WTC11 (cell line): Measurements from ENCODE around the gene RASA4B. TPM values are rescaled to one million over a fixed set of nuclear protein-coding genes. Genes with fewer than 3 reads are reported as not detected.
A peak's percentile ranks its signal among the peaks of the same experiment; 100 is the strongest.
"Not testable (repeated sequence)": the region's sequence is repeated elsewhere in the genome, so short reads cannot be mapped to it uniquely, and the experiment has no call there.

Experiments used
- ATAC-seq: fragments of 200-7000 bp; cut with Tn5 transposase; 2 replicates; pipeline ENCODE4 v1.10.0; 2021; ENCODE audit warnings: mild to moderate bottlenecking, moderate library complexity
- Bru-seq: library from RNA; stranded (reverse); fragments of 400-500 nt; gene quantifications from one replicate; lab custom pipeline; 2021; lab: Mats Ljungman, UMichigan
- CTCF ChIA-PET: fragments of 300-600 bp; sonication (Branson Sonifier 250); formaldehyde crosslinking; loops from one replicate; lab custom pipeline; 2021; ENCODE audit warnings: antibody characterized with exemption; lab: Charles Lee
- POLR2A ChIA-PET: fragments of 350-600 bp; sonication (Branson Sonifier 250); formaldehyde crosslinking; loops from one replicate; lab custom pipeline; 2021; ENCODE audit warnings: antibody characterized with exemption; lab: Charles Lee
- DNase-seq: peaks from one replicate; pipeline ENCODE4 v3.0.0; 2021; ENCODE audit warnings: low spot score
- H3K27ac Mint-ChIP-seq: 2 replicates; pipeline ENCODE4 v1.8.0; 2021; ENCODE audit warnings: mixed read lengths
- H3K27me3 Mint-ChIP-seq: 2 replicates; pipeline ENCODE4 v1.8.0; 2021; ENCODE audit warnings: low read depth, mild to moderate bottlenecking, moderate library complexity, mixed read lengths
- H3K36me3 Mint-ChIP-seq: 2 replicates; pipeline ENCODE4 v1.8.0; 2021; ENCODE audit warnings: mixed read lengths
- H3K4me1 Mint-ChIP-seq: 2 replicates; pipeline ENCODE4 v1.8.0; 2022; ENCODE audit warnings: mixed read lengths
- H3K4me3 Mint-ChIP-seq: 2 replicates; pipeline ENCODE4 v1.8.0; 2021; ENCODE audit warnings: mild to moderate bottlenecking, moderate library complexity, mixed read lengths
- H3K9me3 Mint-ChIP-seq: 2 replicates; pipeline ENCODE4 v1.8.0; 2021; ENCODE audit warnings: mixed read lengths
- long read RNA-seq, 3 experiments: library from RNA in 1 of 3; library from capped mRNA in 1 of 3; library from polyadenylated mRNA in 1 of 3; unstranded in 2 of 3; stranded (forward) in 1 of 3; transcript quantifications; one replicate each; pipeline ENCODE4 v2.0.0, GENCODE V29; 2021
- total RNA-seq: library from RNA; stranded (reverse); gene quantifications from 3 replicates; pipeline ENCODE4 v1.2.3, GENCODE V29; 2021

RASA4B gene
- 3.6 to 6.2 TPM (median 3.9 TPM) in 3 replicates for total RNA-seq
- not detected for Bru-seq, nascent RNA
- long read RNA-seq, experiment 1, result 0 reads
- long read RNA-seq, experiment 2, result 0 reads
- long read RNA-seq, experiment 3, partial matches to known transcripts, result 0 of 1 reads
- long read RNA-seq, experiment 3, other reads (novel, unspliced or antisense), result 1 of 1 reads

- DNase-seq (peak; percentile 12), ATAC-seq (peak; percentile 93)
- POLR2A ChIA-PET, H3K9me3 Mint-ChIP-seq, H3K27ac Mint-ChIP-seq, H3K36me3 Mint-ChIP-seq, H3K27me3 Mint-ChIP-seq, H3K4me1 Mint-ChIP-seq, CTCF ChIA-PET: not testable (repeated sequence)
- peak within 1 kb of the TSS; percentile 52 for H3K4me3 Mint-ChIP-seq
Observed at GRCh38 chr7:102517550-102518147, at the start of gene RASA4B. RASA4B (minus strand) TSS chr7:102517777; CDS start chr7:102517710, 67 bp downstream.

DNA sequence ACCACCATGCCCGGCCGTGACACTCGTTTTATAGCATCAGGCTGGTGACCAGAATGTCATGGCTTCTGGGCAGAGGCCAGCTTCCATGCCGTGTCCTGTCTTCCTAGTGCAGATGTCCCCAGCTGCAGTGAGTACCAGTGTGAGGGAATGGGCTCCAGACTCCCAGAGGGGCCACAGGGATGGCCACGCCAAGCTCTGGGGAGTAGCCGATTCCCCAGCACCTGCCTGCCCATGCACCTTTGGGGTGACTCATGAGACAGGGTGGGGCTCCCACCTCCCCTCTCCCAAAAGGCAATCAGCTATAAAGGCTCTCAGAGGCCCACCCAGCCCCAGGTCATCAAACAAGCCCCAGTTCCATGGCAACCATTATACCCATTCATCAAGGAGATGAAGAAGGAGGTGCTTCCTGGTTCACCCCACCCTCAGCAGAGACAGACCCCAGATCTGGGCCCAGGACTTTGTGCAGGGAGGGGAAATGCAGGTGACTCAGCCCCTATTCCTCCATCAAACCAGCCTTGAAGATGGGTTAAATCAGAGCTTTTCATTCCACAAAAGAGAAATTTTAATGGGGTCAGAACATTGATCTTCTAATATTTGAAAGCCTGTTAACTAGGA, 33.3 kb upstream of the RASA4B start, which contains the start of gene SPDYE2:
Gene SPDYE2 (plus strand): TSS at position 419 of the 615 bp plus-strand sequence. CDS start 2,030 bp downstream, outside the sequence.
- H3K4me1 Mint-ChIP-seq, CTCF ChIA-PET, H3K4me3 Mint-ChIP-seq, DNase-seq, H3K9me3 Mint-ChIP-seq, POLR2A ChIA-PET, H3K27ac Mint-ChIP-seq, H3K36me3 Mint-ChIP-seq, H3K27me3 Mint-ChIP-seq: not testable (repeated sequence)
- ATAC-seq, result peak; percentile 30

- not testable (repeated sequence) for ATAC-seq
Observed at GRCh38 chr7:102546353-102546752, 28.8 kb upstream of the RASA4B start.

GRCh38 chr7:102545288-102545687, 27.7 kb upstream of the RASA4B start:
- H3K9me3 Mint-ChIP-seq, H3K27me3 Mint-ChIP-seq, DNase-seq, POLR2A ChIA-PET, ATAC-seq, H3K36me3 Mint-ChIP-seq, H3K27ac Mint-ChIP-seq, H3K4me3 Mint-ChIP-seq, CTCF ChIA-PET, H3K4me1 Mint-ChIP-seq: not testable (repeated sequence)

More at GRCh38 chr7:102546353-102546752, 28.8 kb upstream of the RASA4B start:
- H3K4me1 Mint-ChIP-seq, CTCF ChIA-PET, DNase-seq, H3K27me3 Mint-ChIP-seq, H3K36me3 Mint-ChIP-seq, POLR2A ChIA-PET, H3K27ac Mint-ChIP-seq, H3K4me3 Mint-ChIP-seq, H3K9me3 Mint-ChIP-seq: not testable (repeated sequence)

DNA sequence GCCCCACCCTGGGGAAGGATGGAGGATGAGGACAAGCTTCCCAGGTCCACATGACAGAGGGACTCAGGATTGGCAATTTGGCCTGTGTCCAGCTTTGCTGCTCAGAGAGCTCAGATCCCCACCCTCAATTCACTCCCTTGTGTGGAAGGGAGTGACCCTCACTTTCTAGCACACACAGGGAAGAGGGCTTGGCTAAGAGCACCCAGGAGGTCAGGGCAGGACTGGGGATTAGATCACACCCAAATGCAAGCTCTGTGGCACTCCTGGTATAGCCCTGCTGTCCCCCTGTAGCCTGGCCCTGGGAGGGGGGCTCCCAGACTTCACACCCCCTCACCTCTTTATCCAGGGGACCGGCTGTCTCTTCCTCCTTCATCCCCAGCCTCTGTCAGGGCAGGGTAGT, 26.8 kb upstream of the RASA4B start:
- H3K4me1 Mint-ChIP-seq, POLR2A ChIA-PET, H3K9me3 Mint-ChIP-seq, ATAC-seq, H3K36me3 Mint-ChIP-seq, DNase-seq, CTCF ChIA-PET, H3K27ac Mint-ChIP-seq, H3K27me3 Mint-ChIP-seq, H3K4me3 Mint-ChIP-seq: not testable (repeated sequence)

DNA sequence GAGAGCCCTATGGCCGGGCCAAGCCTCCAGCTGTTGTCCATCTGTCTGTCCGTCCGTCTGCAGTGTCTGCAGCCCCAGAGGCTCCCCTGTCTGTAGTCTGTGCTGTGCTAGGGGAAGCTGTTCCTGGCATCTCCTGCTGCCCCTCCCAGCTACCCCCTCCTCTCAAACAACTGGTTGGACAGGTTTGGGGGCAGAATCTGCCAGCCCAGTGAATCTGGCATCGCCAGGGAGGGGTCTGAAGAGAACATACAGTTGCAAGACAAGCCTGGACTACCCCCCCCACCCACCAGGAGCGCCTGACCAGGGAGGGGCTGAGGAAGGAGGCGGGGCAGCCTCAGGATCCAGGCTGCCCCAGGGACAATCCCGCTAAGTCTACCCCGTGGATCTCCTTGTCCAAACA, 26.0 kb upstream of the RASA4B start, which contains the start of gene UPK3BL2:
Gene UPK3BL2 (minus strand): TSS at position 101 of the 400 bp plus-strand sequence. CDS start 60 bp downstream, at position 41.
- H3K9me3 Mint-ChIP-seq, H3K27ac Mint-ChIP-seq, H3K27me3 Mint-ChIP-seq, H3K4me1 Mint-ChIP-seq, DNase-seq, CTCF ChIA-PET, H3K4me3 Mint-ChIP-seq, POLR2A ChIA-PET, H3K36me3 Mint-ChIP-seq: not testable (repeated sequence)
- peak; percentile 15 for ATAC-seq

GRCh38 chr7:102542771-102543170, 25.2 kb upstream of the RASA4B start:
- H3K27ac Mint-ChIP-seq, H3K36me3 Mint-ChIP-seq, CTCF ChIA-PET, POLR2A ChIA-PET, H3K4me1 Mint-ChIP-seq, H3K27me3 Mint-ChIP-seq, DNase-seq, H3K4me3 Mint-ChIP-seq, H3K9me3 Mint-ChIP-seq, ATAC-seq: not testable (repeated sequence)

GRCh38 chr7:102542083-102542482, 24.5 kb upstream of the RASA4B start:
- H3K9me3 Mint-ChIP-seq, H3K27me3 Mint-ChIP-seq, H3K4me1 Mint-ChIP-seq, H3K36me3 Mint-ChIP-seq, DNase-seq, H3K4me3 Mint-ChIP-seq, CTCF ChIA-PET, POLR2A ChIA-PET, H3K27ac Mint-ChIP-seq, ATAC-seq: not testable (repeated sequence)

DNA sequence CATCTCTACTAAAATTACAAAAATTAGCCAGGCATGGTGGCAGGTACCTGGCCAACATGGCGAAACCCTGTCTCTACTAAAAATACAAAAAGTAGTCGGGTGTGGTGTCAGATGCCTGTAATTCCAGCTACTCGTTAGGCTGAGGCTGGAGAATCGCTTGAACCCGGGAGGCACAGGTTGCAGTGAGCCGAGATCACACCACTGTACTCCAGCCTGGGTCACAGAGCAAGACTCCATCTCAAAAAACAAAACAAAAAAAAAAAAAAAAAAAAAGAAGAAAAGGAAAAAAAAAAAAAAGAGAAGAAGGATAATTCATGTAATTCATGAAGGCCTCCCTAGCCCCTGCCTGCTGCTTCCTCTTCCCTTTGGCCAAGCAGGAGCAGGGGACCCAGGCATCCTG, 23.0 kb upstream of the RASA4B start:
- H3K9me3 Mint-ChIP-seq, H3K36me3 Mint-ChIP-seq, DNase-seq, CTCF ChIA-PET, H3K27ac Mint-ChIP-seq, H3K4me3 Mint-ChIP-seq, POLR2A ChIA-PET, H3K27me3 Mint-ChIP-seq, H3K4me1 Mint-ChIP-seq, ATAC-seq: not testable (repeated sequence)

GRCh38 chr7:102535062-102535615, 17.6 kb upstream of the RASA4B start:
- CTCF ChIA-PET, DNase-seq, H3K9me3 Mint-ChIP-seq, H3K27me3 Mint-ChIP-seq, ATAC-seq, POLR2A ChIA-PET, H3K4me3 Mint-ChIP-seq, H3K4me1 Mint-ChIP-seq, H3K36me3 Mint-ChIP-seq, H3K27ac Mint-ChIP-seq: not testable (repeated sequence)

- ATAC-seq, H3K9me3 Mint-ChIP-seq, CTCF ChIA-PET, POLR2A ChIA-PET, H3K4me3 Mint-ChIP-seq, DNase-seq, H3K27ac Mint-ChIP-seq, H3K36me3 Mint-ChIP-seq, H3K27me3 Mint-ChIP-seq, H3K4me1 Mint-ChIP-seq: not testable (repeated sequence)
Observed at GRCh38 chr7:102532127-102532526, 14.6 kb upstream of the RASA4B start.

GRCh38 chr7:102531583-102531982, 14.0 kb upstream of the RASA4B start:
- ATAC-seq, H3K9me3 Mint-ChIP-seq, DNase-seq, H3K36me3 Mint-ChIP-seq, H3K4me1 Mint-ChIP-seq, H3K4me3 Mint-ChIP-seq, POLR2A ChIA-PET, H3K27ac Mint-ChIP-seq, H3K27me3 Mint-ChIP-seq, CTCF ChIA-PET: not testable (repeated sequence)
